GM19099 (cell line): Measurements from ENCODE around the gene SCNN1B.

Source experiments
- POLR2A ChIP-seq: IDR thresholded peaks from 3 replicates; pipeline ENCODE4 v1.6.1; 2011; ENCODE audit warnings: low read depth; ENCODE audit not compliant: insufficient read length; ENCODE audit errors: extremely low read depth

The SCNN1B gene

DNA sequence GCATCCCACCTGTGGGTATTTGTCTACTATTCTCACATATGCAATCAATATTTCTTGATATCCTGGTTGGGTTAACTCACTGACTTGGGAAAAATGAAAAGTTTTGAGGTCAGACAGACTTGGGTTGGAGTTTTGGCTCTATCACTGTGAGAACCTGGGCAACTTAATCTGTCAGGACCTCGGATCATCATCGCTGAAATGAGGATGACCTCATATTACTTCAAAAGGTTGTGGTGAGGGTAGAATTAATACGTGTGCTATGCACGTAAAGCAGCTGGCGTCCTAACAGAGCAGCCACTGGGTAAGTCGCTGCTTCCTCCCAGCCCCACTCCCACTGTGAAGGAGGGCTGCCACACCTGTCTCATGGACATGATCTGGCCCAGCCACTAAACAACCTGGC, 93.6 kb downstream of the SCNN1B start:
- no peak for TF ChIP-seq POLR2A

DNA sequence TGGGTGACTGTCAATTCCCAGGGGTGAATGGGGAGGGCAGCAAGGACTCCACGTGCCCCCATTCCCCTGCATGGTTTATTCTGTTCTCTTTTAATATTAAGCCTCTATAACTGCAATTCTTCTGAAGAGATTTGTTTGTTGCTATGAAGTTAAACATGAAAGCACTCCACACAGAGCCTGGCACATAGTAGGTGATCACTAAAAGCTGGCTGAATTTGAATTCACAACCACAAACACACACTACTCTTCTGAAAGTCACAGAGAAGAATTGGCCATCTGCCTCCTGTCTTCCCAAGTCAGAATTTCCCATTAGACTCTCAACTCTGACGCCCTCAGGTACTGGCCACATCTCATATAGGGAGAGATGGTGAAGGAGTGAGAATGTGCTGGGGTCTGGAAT, 95.4 kb downstream of the SCNN1B start:
- no peak for TF ChIP-seq POLR2A

DNA sequence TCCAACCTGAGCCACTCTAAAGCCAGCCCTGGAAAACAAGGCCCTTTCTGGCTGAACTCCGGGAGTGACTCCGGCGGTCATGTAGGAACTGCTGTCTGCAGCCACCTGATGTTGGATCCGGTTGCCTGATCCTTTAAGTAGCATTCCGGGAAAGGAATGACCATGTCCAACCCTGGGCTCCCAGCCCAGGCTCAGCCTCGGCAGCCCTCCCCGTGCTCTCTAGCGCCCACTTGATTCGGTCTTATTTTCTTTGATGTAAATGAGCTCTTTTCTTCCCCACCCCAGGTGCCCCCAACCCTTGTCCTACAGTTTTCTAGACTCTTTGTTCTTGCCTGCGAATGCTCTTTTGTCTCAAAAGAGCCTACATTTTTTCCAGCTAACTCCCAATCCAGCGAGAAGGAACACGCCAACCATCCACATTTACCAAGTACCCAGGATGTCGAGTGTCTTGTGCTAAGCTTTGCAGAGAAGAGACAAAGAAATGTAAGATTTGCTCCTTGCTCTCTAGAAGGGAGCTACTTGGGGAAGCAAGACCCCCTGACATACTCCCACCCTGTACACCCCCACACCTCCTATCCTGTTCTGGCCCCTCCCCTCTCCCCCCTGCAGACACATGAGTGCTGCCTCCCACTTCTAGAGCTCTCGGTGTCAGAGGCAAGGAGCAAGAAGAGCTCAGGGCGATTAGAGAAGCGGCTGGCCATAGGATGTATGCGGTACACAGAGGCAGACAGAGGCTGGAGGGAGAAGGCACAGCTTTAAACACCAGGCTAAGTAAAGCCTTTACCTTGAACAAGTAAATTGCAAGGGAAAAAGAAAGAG, 97.1 kb downstream of the SCNN1B start:
- TF ChIP-seq POLR2A: no peak

DNA sequence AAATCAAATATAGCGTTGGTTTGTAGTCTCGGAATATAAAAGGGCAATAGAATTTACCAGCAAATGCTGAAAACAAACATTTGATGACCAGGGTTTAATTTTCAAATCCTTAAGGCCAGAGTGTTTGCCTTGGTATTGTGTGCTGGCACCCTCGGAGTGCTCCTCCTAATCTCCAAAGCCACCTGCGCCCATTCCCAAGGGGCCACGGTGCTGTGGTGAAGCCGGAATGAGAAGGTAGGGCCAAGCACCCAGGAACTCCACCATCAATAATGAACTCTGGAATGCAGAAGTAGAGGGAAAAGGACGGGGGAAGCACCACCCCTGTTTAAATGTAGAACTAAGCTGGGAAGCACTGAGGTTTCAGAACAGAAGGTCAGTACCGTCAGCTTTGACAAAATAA, 99.0 kb downstream of the SCNN1B start:
- TF ChIP-seq POLR2A: no peak

DNA sequence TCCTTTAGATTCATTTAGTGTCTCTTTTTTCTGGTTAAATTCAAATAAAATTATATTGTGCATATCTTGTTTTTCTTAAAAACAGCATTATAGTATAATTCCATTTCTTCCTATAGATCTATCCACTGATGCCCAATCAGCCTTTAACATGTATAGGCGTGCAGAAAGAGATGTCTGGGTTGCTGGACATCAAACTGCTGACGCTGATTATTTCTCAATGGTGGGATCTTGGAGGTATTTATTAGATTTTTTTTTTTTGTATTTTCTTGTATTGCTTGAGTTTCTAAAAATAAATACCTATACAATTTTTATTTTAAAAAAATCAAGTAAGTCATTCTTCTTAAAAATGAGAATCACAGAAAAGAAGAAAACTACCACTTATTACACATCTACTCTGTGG, 100.0 kb downstream of the SCNN1B start:
- TF ChIP-seq POLR2A: no peak

DNA sequence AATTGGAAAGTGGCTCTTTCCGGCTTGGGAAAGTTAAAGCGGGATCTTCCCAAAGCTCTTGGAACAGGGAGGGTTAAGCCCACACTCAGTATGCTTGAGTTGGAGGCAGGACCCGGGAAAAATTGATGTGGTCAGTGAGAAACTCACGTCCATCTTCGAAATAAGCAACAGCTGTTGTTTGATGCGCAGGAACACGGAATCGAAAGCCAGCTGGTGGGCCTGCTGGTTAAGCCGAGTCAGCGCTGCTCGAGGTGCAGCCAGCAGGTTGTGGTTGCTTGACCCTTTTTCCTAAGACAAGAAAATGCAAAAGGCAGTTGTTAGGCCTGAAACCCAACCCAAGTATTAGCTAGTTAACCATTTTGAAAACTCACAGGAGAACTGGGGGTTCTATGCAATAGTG, 101.4 kb downstream of the SCNN1B start:
- no peak for TF ChIP-seq POLR2A

DNA sequence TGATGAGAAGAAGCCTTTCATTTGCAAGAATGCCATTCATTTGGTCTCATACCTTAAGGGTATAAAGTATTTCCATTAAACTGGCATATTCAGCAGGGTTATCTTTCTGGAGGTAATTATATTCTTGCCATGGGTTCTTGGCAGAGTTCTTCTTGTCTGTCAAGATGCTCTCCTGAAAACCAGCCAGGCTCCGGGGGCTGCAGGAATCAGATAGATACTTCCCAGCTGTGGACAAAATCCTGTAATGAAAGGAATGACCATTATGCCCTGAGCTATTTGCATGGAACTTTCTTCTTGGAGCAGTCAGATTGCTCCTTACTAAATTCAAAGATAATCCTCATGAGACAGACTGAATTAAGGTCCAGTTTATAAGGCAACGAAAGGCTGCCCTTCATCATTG, 103.9 kb downstream of the SCNN1B start:
- no peak for TF ChIP-seq POLR2A

DNA sequence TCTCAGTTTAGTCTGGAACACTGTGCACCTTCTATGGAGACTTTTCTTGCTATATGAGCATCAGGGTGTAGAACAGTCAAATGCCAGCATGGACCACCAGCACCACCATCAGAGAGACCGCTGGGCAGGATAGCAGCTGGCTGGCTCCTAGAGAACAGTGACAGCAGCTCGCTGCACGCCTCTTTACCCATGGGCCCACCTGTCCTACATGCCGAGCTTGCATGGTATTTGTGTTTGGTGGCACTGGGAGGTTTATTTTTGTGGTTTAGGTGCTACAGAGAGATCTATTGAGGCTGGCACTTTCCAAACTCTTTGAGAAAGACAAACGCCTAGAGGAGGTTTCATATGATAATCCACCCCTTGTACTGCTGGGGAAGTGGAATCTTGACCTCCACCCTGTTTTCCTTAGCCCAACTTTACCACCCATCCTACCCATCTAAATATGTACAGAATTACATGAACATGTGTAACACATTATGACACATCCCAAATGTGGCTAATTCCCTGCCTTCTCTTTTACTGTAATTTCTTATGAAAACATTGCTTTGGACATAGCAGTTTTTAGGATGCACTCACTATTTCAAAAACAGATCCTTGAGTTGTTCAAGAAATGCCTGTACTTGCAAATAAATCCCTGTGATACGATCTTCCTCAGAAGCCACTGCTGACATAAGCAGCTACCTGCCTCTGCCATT, 104.6 kb downstream of the SCNN1B start:
- no peak for TF ChIP-seq POLR2A

DNA sequence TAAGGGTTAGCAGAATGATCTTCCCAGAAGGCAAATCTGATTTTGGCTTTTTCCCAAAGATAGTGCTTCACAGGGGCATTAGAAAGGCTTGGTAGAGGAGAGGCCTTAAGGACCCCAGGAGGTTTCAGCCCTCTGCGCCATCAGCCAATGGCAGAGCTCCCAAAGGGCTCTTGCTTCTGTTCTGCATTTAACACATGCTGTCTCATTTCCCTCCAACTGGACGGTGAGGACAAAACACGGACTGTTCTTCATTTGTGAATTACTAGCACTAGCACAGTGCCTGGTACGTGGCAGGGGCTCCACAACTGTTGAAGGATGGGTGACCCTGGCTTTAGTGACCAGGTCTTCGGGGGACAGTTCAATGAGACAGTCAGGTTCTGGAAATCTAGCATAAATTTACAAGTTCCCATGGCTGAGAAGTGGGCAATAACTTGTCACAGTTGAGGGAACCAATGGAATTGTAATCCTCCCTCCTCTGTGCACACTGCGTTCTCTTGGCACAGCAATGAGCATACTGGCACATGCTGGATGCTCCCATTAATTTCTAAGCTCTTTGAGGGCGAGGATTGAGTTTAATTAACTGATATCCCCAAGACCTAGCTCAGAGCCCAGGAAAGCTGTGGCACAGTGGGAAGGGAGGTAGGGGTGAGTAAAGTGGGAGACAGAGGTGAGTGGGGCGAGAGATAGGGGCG, 105.5 kb downstream of the SCNN1B start:
- no peak for TF ChIP-seq POLR2A

DNA sequence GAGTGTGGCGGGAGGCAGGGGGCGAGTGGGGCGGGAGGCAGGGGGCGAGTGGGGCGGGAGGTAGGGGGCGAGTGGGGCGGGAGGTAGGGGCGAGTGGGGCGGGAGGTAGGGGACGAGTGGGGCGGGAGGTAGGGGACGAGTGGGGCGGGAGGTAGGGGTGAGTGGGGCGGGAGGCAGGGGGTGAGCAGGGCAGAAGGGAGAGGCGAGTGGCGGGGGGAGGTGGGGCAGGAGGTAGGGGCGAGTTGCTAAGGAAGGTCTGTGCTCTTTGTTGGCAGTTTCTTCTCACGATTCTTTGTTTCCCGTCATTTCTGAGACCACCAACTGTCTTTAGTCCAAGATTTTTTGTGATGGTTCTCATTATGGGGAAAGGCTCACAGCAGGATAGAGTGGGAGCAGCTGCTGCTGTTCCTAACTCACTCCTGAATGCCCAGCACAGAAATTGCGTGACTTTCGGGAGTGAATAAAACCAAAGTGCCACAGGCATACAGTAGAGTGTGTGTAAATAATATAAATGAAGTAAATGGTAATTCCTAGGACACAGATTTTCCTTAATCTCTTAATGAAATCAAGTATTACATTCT, 106.2 kb downstream of the SCNN1B start:
- no peak for TF ChIP-seq POLR2A

DNA sequence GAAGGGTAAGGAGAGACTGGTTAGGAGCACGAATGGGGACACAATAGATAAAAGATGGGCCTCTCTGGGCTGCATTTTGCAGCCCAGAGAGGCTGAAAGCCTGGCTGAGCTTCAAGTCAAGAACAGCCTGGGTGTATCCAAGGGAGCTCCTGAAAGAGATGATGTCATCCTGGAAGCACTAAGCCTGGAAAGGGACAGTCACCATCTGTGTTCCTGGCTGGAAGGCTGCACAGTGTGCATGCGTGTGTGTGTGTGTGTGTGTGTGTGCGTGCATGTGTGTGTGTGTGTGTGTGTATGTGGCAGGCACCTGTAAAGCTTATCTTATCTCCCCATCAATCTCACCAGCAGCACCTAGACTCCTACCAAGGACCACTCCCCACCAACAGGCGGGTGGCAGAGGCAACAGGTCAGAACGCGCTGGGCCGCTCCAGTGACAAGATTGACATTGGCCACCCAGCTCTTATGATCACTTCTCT, 106.8 kb downstream of the SCNN1B start:
- no peak for TF ChIP-seq POLR2A

DNA sequence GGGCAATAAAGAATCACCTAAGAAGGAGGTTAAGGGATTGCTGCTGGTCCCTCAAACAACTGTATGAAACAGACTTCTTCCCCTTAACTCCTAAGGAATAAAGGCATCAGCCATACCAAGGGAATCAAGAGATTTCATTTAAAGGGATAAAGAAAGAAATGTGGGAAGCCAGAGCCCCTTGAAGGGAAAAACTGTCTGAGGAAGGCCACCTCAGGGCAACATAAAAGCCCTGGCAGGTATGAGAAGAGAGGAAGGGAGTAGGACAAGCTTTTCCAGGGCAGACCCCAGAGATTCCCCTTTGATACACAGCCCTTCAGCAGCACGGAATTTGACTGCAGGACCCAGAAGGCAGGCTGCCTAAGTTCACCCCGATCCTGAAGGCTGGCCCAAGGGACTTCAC, 107.4 kb downstream of the SCNN1B start:
- TF ChIP-seq POLR2A: no peak

DNA sequence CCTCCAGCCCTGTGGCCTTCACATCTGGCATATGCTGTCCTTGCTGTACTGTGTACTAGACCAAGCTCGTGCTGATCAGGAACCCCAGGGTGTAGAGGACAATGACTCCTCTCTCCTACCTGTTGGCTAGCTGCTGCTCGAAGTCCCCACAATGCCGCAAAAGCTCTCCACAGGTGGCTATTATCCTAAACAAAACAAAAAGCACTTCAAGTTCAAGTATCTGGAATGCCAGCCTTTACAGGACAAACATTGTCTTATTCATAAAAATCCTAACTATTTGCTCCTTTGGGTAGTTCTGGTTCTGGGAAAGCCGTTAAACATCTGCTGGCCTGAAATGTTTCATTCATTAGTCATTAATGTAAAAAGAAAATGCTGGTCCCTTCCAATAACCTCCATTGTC, 108.1 kb downstream of the SCNN1B start:
- no peak for TF ChIP-seq POLR2A

DNA sequence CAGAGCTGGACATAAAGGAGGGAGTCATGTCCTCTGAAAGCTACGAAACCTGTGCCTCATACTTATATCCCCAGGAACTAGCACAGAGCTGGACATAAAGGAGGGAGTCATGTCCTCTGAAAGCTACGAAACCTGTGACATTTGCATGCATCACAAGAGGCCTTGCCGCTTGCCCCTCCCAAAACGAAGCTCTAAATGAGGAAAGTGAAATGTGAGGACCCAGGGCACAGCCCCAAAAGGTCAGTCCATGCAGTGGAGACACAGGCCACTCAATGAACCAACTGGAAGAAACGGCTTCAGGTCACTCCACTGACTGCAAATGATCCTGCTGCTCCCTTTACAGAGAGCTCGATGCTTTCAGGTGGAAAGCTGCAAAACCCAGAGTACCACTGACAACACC, 112.6 kb downstream of the SCNN1B start:
- no peak for TF ChIP-seq POLR2A

DNA sequence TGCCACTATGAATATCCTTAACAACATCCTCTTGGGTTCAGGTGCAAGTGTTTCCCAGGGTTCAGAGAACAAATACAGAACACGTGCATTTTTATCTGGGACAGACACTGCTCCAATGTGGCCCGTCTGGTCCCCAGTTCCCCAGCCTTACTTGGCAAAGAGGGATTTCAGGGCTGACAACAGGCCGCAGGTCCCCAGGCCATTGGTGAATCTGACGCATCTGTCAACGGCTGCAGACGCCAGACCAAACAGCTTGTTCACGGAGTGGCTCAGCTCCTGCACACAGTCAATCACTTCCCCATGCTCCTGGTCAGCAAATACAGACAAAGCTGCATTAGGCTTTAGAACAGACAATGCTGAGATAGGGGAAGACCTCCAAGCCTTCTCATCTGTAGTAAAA, 114.7 kb downstream of the SCNN1B start:
- TF ChIP-seq POLR2A: no peak
